ENCODE data around the gene LGALS14. TPM values are rescaled to one million over a fixed set of nuclear protein-coding genes. Genes with fewer than 3 reads are reported as not detected.
"Not testable (repeated sequence)": the region's sequence is repeated elsewhere in the genome, so short reads cannot be mapped to it uniquely, and the experiment has no call there.

Gene LGALS14
- total and polyA plus RNA-seq, 10 donors, result not detected

GRCh38 chr19:39710333-39710890, 6.1 kb downstream of the LGALS14 start:
- Histone ChIP-seq H3K4me1 (peaks cover 0 to 4% (median 0%) of the 10 kb centered on the region in 6 donors), H3K4me3 (no peak overlapping the region)
- WGBS, 5 donors, result 81 to 90% (median 89%) methylated on average over 4 of the region's 4 CpGs

GRCh38 chr19:39720144-39720543, 15.9 kb downstream of the LGALS14 start:
- H3K4me1 ChIP-seq; H3K4me3 ChIP-seq; H3K27ac ChIP-seq; intact Hi-C loops (cut with DNase I; ENCODE audit: low total_unique reads); H3K36me3 ChIP-seq; H3K9me3 ChIP-seq; DNase-seq: not testable (repeated sequence)
- WGBS, 5 donors, result 70 to 83% (median 74%) methylated on average over 3 of the region's 3 CpGs
- H3K27me3 ChIP-seq (replicated peaks in 1 of 7), result peaks cover 0 to 55% (median 5%) of the 10 kb centered on the region in 7 donors

More at GRCh38 chr19:39710333-39710890, 6.1 kb downstream of the LGALS14 start:
- no peak for DNase-seq
- Histone ChIP-seq H3K36me3 (no peaks in the 10 kb centered on the region), H3K27me3 (replicated peaks in 1 of 7) (peaks cover 0 to 8% (median 0%) of the 10 kb centered on the region in 7 donors), H3K9me3 (peaks cover 0 to 6% (median 0%) of the 10 kb centered on the region in 8 donors), H3K27ac (no peak overlapping the region)
- intact Hi-C loops (cut with DNase I; ENCODE audit: low total_unique reads), result no loop called here
- TF ChIP-seq POLR2A (IDR thresholded peaks at IDR 0.05), result no peak
- TF ChIP-seq POLR2AphosphoS5 (IDR thresholded peaks at IDR 0.05), result no peak
- TF ChIP-seq CTCF (IDR thresholded peaks at IDR 0.05 in 8 of 11, conservative IDR thresholded peaks at IDR 0.05 in 3 of 11), result no peak

GRCh38 chr19:39725995-39726394, 21.7 kb downstream of the LGALS14 start:
- Histone ChIP-seq H3K4me3 (no peak overlapping the region), H3K36me3 (no peaks in the 10 kb centered on the region), H3K4me1 (no peaks in the 10 kb centered on the region), H3K27me3 (replicated peaks in 1 of 7) (peaks cover 0 to 45% (median 5%) of the 10 kb centered on the region in 7 donors), H3K27ac (no peak overlapping the region), H3K9me3 (no peaks in the 10 kb centered on the region)
- TF ChIP-seq POLR2AphosphoS5 (IDR thresholded peaks at IDR 0.05) (no peak), CTCF (IDR thresholded peaks at IDR 0.05 in 8 of 11, conservative IDR thresholded peaks at IDR 0.05 in 3 of 11) (no peak), POLR2A (IDR thresholded peaks at IDR 0.05) (no peak)
- DNase-seq, result no peak
- intact Hi-C loops (cut with DNase I; ENCODE audit: low total_unique reads), result no loop called here

GRCh38 chr19:39727070-39727800, 23.0 kb downstream of the LGALS14 start:
- intact Hi-C loops (cut with DNase I; ENCODE audit: low total_unique reads), result no loop called here
- H3K36me3 ChIP-seq, result no peaks in the 10 kb centered on the region
- no peaks in the 10 kb centered on the region for H3K9me3 ChIP-seq
- H3K27me3 ChIP-seq (replicated peaks in 1 of 7), result peaks cover 0 to 33% (median 3%) of the 10 kb centered on the region in 7 donors
- DNase-seq, result no peak
- TF ChIP-seq CTCF (IDR thresholded peaks at IDR 0.05 in 8 of 11, conservative IDR thresholded peaks at IDR 0.05 in 3 of 11) (no peak), POLR2A (IDR thresholded peaks at IDR 0.05) (no peak), POLR2AphosphoS5 (IDR thresholded peaks at IDR 0.05) (no peak)
- no peaks in the 10 kb centered on the region for H3K4me1 ChIP-seq
- no peak overlapping the region for H3K4me3 ChIP-seq
- no peak overlapping the region for H3K27ac ChIP-seq
- 77 to 85% (median 82%) methylated on average over 10 of the region's 10 CpGs for WGBS, 5 donors

Data from spleen (tissue), 11 donors.